ENCODE results near the gene JCHAIN. TPM values are rescaled to one million over a fixed set of nuclear protein-coding genes. Genes with fewer than 3 reads are reported as not detected.

Gene JCHAIN
- total and polyA plus RNA-seq, 2 of the 13 experiments (the other 11 are each of a cell fraction or from before 2014, with no cell fraction given) = not detected

DNA sequence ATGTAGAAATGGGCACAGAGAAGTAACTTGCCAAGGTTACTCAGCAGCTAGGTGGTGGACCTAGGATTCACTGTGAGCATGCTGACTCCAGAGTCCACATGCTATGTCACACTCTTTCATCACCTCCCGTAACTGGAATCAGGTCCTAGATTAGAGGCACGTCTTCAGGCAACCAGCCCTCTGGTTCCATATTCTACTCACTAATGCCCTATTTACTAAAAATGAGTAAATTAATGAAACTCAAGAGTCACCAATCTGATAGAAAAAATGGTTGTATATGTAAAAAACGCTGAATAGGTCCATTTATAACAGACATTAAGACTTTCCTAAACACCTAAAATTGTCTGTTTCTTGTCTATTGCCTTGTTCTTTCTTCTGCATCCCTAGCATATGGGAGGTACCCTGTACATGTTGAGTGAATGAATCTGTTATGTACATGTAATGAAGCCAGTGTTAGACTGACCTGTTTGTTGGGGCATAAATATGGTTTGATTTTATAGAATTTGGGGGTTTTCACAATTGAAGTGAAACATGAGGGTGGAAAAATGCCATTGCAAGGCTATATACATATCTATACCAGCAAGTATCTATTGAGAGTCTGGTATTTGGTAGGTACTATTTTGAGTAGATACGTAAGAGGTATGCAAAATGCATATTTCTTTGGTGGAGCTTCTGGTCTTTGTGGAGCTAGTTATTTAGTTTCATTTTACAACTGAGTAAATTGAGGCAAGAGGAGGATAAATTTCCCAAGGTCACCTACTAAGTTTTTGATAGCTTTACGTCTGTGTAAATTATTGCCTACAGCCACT lies 48.0 kb upstream of the JCHAIN start (continued):
- no peak for TF ChIP-seq ZNF614 (CRISPR knock-in tag; IDR thresholded peaks at IDR 0.05; ENCODE audit: borderline replicate concordance)
- TF ChIP-seq POLR2G (IDR thresholded peaks at IDR 0.05; ENCODE audit: low read depth, low read length) = no peak
- TF ChIP-seq KMT2A (CRISPR knock-in tag; IDR thresholded peaks at IDR 0.05) = peak; percentile 66; the same call in 1 of the 2 replicates
- TF ChIP-seq RFX5 (IDR thresholded peaks at IDR 0.05; ENCODE audit: low read depth, low read length) = no peak
- no peak for TF ChIP-seq NFKB2 (CRISPR knock-in tag; IDR thresholded peaks at IDR 0.05; ENCODE audit: borderline replicate concordance)
- no peak for TF ChIP-seq ZNF83 (CRISPR knock-in tag; IDR thresholded peaks at IDR 0.05; ENCODE audit: borderline replicate concordance)
- no peak for TF ChIP-seq SMYD3 (CRISPR knock-in tag; IDR thresholded peaks at IDR 0.05)
- TF ChIP-seq JDP2 (CRISPR knock-in tag; IDR thresholded peaks at IDR 0.05; ENCODE audit: borderline replicate concordance) = no peak
- no peak for TF ChIP-seq SYNCRIP (IDR thresholded peaks at IDR 0.05; ENCODE audit: insufficient read depth, low read depth, low read length)
- no peak for TF ChIP-seq ONECUT2 (CRISPR knock-in tag; IDR thresholded peaks at IDR 0.05)
- TF ChIP-seq ZNF780A (CRISPR knock-in tag; IDR thresholded peaks at IDR 0.05) = no peak
- TF ChIP-seq EHMT2 (IDR thresholded peaks at IDR 0.05; ENCODE audit: borderline replicate concordance, low read depth, low read length) = no peak
- TF ChIP-seq ZNF746 (CRISPR knock-in tag; IDR thresholded peaks at IDR 0.05) = no peak
- TF ChIP-seq TARDBP (CRISPR knock-in tag; IDR thresholded peaks at IDR 0.05) = no peak
- TF ChIP-seq, protein P1, sequence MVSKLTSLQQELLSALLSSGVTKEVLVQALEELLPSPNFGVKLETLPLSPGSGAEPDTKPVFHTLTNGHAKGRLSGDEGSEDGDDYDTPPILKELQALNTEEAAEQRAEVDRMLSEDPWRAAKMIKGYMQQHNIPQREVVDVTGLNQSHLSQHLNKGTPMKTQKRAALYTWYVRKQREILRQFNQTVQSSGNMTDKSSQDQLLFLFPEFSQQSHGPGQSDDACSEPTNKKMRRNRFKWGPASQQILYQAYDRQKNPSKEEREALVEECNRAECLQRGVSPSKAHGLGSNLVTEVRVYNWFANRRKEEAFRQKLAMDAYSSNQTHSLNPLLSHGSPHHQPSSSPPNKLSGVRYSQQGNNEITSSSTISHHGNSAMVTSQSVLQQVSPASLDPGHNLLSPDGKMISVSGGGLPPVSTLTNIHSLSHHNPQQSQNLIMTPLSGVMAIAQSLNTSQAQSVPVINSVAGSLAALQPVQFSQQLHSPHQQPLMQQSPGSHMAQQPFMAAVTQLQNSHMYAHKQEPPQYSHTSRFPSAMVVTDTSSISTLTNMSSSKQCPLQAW (CRISPR knock-in tag; IDR thresholded peaks at IDR 0.05) = no peak
- no peak for TF ChIP-seq KLF15 (CRISPR knock-in tag; IDR thresholded peaks at IDR 0.05; ENCODE audit: borderline replicate concordance)
- TF ChIP-seq STAT5B (CRISPR knock-in tag; IDR thresholded peaks at IDR 0.05) = no peak
- no peak for TF ChIP-seq SIX1 (CRISPR knock-in tag; IDR thresholded peaks at IDR 0.05; ENCODE audit: borderline replicate concordance)
- TF ChIP-seq AGO1 (IDR thresholded peaks at IDR 0.05; ENCODE audit: low read depth, low read length, poor library complexity, severe bottlenecking) = no peak
- no peak for TF ChIP-seq GZF1 (CRISPR knock-in tag; IDR thresholded peaks at IDR 0.05)
- no peak for TF ChIP-seq SNAI1 (CRISPR knock-in tag; IDR thresholded peaks at IDR 0.05; ENCODE audit: borderline replicate concordance)
- TF ChIP-seq, protein P2, sequence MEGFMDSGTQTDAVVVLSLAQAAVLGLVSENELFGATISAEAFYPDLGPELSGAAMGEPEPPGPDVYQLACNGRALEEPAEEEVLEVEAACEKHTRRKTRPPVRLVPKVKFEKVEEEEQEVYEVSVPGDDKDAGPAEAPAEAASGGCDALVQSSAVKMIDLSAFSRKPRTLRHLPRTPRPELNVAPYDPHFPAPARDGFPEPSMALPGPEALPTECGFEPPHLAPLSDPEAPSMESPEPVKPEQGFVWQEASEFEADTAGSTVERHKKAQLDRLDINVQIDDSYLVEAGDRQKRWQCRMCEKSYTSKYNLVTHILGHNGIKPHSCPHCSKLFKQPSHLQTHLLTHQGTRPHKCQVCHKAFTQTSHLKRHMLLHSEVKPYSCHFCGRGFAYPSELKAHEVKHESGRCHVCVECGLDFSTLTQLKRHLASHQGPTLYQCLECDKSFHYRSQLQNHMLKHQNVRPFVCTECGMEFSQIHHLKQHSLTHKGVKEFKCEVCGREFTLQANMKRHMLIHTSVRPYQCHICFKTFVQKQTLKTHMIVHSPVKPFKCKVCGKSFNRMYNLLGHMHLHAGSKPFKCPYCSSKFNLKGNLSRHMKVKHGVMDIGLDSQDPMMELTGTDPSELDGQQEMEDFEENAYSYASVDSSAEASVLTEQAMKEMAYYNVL (CRISPR knock-in tag; IDR thresholded peaks at IDR 0.05; ENCODE audit: borderline replicate concordance) = no peak
- TF ChIP-seq, protein P3, sequence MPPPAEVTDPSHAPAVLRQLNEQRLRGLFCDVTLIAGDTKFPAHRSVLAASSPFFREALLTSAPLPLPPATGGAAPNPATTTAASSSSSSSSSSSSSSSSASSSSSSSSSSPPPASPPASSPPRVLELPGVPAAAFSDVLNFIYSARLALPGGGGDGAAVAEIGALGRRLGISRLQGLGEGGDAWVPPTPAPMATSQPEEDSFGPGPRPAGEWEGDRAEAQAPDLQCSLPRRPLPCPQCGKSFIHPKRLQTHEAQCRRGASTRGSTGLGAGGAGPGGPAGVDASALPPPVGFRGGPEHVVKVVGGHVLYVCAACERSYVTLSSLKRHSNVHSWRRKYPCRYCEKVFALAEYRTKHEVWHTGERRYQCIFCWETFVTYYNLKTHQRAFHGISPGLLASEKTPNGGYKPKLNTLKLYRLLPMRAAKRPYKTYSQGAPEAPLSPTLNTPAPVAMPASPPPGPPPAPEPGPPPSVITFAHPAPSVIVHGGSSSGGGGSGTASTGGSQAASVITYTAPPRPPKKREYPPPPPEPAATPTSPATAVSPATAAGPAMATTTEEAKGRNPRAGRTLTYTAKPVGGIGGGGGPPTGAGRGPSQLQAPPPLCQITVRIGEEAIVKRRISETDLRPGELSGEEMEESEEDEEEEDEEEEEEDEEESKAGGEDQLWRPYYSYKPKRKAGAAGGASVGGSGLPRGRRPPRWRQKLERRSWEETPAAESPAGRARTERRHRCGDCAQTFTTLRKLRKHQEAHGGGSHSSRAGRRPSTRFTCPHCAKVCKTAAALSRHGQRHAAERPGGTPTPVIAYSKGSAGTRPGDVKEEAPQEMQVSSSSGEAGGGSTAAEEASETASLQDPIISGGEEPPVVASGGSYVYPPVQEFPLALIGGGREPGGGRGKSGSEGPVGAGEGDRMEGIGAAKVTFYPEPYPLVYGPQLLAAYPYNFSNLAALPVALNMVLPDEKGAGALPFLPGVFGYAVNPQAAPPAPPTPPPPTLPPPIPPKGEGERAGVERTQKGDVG (CRISPR knock-in tag; IDR thresholded peaks at IDR 0.05; ENCODE audit: borderline replicate concordance) = no peak
- TF ChIP-seq KLF9 (CRISPR knock-in tag; IDR thresholded peaks at IDR 0.05; ENCODE audit: low read depth) = no peak
